Fibroblast of lung (primary cell): ENCODE measurements around the gene ZFY. TPM values are rescaled to one million over a fixed set of nuclear protein-coding genes. Genes with fewer than 3 reads are reported as not detected.

ENCODE experiments used
- DNase-seq, 2 donors: peaks; one replicate each; pipeline versions ENCODE4 v3.0.0 to v3.0.0-alpha.2; 2010; ENCODE audit warnings: low read depth in 2 of 2
- H2AFZ ChIP-seq: 2 replicates; pipeline ENCODE4 v1.5.1; 2012; ENCODE audit warnings: low read length, control low read depth, inconsistent platforms
- H3K27ac ChIP-seq: 2 replicates; pipeline ENCODE4 v1.5.1; 2011; ENCODE audit warnings: low read length, control low read depth; ENCODE audit not compliant: insufficient read depth
- H3K27me3 ChIP-seq: 2 replicates; pipeline ENCODE4 v1.5.1; 2011; ENCODE audit warnings: mild to moderate bottlenecking, low read length; ENCODE audit not compliant: control insufficient read depth, insufficient read depth
- H3K36me3 ChIP-seq: 2 replicates; pipeline ENCODE4 v1.5.1; 2011; ENCODE audit warnings: low read length; ENCODE audit not compliant: control insufficient read depth, insufficient read depth
- H3K4me1 ChIP-seq: 2 replicates; pipeline ENCODE4 v1.5.1; 2011; ENCODE audit warnings: low read length; ENCODE audit not compliant: control insufficient read depth, insufficient read depth; ENCODE audit errors: extremely low read depth
- H3K4me2 ChIP-seq: 2 replicates; pipeline ENCODE4 v1.5.1; 2011; ENCODE audit warnings: low read length, control low read depth; ENCODE audit not compliant: insufficient read depth; ENCODE audit errors: extremely low read depth
- H3K4me3 ChIP-seq, 4 experiments: fragments of 200-600 bp in 1 of 4; sonication (generic) in 1 of 4; replicated peaks in 1 of 4; 2 replicates each; pipeline ENCODE4 v1.5.1; 2011 to 2016; ENCODE audit warnings: low read length in 4 of 4, low read depth in 3 of 4, mild to moderate bottlenecking in 3 of 4, control low read depth in 2 of 4, inconsistent platforms in 1 of 4, mixed read lengths in 1 of 4; ENCODE audit not compliant: insufficient read depth in 1 of 4; ENCODE audit errors: control extremely low read depth in 1 of 4
- H3K79me2 ChIP-seq: 2 replicates; pipeline ENCODE4 v1.5.1; 2012; ENCODE audit warnings: mild to moderate bottlenecking, low read length, inconsistent platforms; ENCODE audit not compliant: control insufficient read depth, insufficient read depth
- H3K9ac ChIP-seq: 2 replicates; pipeline ENCODE4 v1.5.1; 2011; ENCODE audit warnings: mild to moderate bottlenecking, low read length, control low read depth; ENCODE audit not compliant: insufficient read depth
- H3K9me3 ChIP-seq: 2 replicates; pipeline ENCODE4 v1.5.1; 2012; ENCODE audit warnings: low read depth, low read length; ENCODE audit not compliant: control insufficient read depth, insufficient read depth
- H4K20me1 ChIP-seq: 2 replicates; pipeline ENCODE4 v1.5.1; 2011; ENCODE audit warnings: low read length; ENCODE audit not compliant: control insufficient read depth, insufficient read depth; ENCODE audit errors: extremely low read depth
- EZH2 ChIP-seq: IDR thresholded peaks from 2 replicates; pipeline ENCODE4 v1.5.1; 2012; ENCODE audit warnings: low read length, control low read depth, mild to moderate bottlenecking; ENCODE audit errors: missing control alignments
- polyA plus RNA-seq, 2 donors: library from polyadenylated mRNA; depleted of rRNA in 1 of 2; stranded (reverse) in 1 of 2; unstranded in 1 of 2; fragments of >200 nt; gene quantifications; 2 replicates each; pipeline ENCODE4 v1.2.1, GENCODE V29; 2011 to 2012; ENCODE audit warnings: missing spikeins in 1 of 2
- total RNA-seq: library from RNA; depleted of rRNA; stranded (reverse); fragments of >200 nt; gene quantifications from 2 replicates; pipeline ENCODE4 v1.2.1, GENCODE V29; 2014
- TF ChIP-seq, protein P1 (sequence below), 2 donors: IDR thresholded peaks in 1 of 2; conservative IDR thresholded peaks in 1 of 2; 1 replicate in 1 of 2; 2 replicates in 1 of 2; pipeline ENCODE4 v1.5.1; 2011 to 2012; ENCODE audit warnings: low read length in 2 of 2, control low read depth in 1 of 2, inconsistent platforms in 1 of 2, low read depth in 1 of 2, mild to moderate bottlenecking in 1 of 2

The ZFY gene
- total and polyA plus RNA-seq, 2 donors (not counting 1 experiment from before 2014, with no cell fraction given) = 11.6 TPM; not detected in 1

DNA sequence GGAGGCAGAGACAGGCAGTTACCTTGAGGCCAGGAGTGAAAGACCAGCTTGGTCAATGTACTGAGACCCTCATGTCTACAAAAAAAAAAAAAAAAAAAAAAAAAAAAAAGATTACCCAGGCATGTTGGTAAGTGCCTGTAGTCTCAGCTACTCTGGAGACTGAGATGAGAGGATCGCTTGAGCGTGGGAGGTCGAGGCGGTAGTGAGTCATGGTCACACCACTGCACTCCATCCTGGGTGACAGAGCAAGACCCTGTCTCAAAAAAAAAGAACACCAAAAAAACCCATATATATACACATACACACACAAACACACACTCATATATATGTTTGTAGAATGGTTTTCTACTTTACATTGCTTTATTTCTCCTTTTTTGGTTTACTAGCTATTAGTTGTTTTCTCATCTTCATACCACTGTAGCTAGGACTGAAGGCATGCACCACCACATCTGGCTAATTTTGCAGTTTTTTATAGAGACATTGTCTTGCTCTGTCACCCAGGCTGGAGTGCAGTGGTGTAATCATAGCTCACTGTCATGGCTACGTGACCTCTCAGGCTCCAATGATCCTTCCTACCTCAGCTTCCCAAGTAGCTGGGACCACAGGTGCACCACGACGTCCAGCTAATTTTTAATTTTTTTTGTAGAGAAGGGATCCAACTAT, 14.5 kb downstream of the ZFY start:
- no peak overlapping the region for H3K27ac ChIP-seq
- H3K36me3 ChIP-seq = no peaks in the 10 kb centered on the region
- H3K27me3 ChIP-seq = no peaks in the 10 kb centered on the region
- no peak overlapping the region for H3K4me2 ChIP-seq
- no peaks in the 10 kb centered on the region for H3K4me1 ChIP-seq
- H3K79me2 ChIP-seq = peaks cover 7% of the 10 kb centered on the region
- DNase-seq = no peak
- H3K9me3 ChIP-seq = no peaks in the 10 kb centered on the region
- H3K9ac ChIP-seq = no peak overlapping the region
- TF ChIP-seq, protein P1, sequence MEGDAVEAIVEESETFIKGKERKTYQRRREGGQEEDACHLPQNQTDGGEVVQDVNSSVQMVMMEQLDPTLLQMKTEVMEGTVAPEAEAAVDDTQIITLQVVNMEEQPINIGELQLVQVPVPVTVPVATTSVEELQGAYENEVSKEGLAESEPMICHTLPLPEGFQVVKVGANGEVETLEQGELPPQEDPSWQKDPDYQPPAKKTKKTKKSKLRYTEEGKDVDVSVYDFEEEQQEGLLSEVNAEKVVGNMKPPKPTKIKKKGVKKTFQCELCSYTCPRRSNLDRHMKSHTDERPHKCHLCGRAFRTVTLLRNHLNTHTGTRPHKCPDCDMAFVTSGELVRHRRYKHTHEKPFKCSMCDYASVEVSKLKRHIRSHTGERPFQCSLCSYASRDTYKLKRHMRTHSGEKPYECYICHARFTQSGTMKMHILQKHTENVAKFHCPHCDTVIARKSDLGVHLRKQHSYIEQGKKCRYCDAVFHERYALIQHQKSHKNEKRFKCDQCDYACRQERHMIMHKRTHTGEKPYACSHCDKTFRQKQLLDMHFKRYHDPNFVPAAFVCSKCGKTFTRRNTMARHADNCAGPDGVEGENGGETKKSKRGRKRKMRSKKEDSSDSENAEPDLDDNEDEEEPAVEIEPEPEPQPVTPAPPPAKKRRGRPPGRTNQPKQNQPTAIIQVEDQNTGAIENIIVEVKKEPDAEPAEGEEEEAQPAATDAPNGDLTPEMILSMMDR (conservative IDR thresholded peaks at IDR 0.05 in 1 of 2, IDR thresholded peaks at IDR 0.05 in 1 of 2; ENCODE audit: low read depth in 1 of 2, low read length in 2 of 2) = no peak
- TF ChIP-seq EZH2 = no peak
- H4K20me1 ChIP-seq = no peaks in the 10 kb centered on the region
- no peak overlapping the region for H3K4me3 ChIP-seq
- no peak overlapping the region for H2AFZ ChIP-seq

GRCh38 chrY:2950655-2951054, 15.5 kb downstream of the ZFY start:
- Histone ChIP-seq H3K36me3 (no peaks in the 10 kb centered on the region), H3K4me2 (no peak overlapping the region), H3K4me1 (no peaks in the 10 kb centered on the region), H3K4me3 (no peak overlapping the region), H3K9me3 (no peaks in the 10 kb centered on the region), H3K27ac (no peak overlapping the region), H3K27me3 (no peaks in the 10 kb centered on the region), H2AFZ (no peak overlapping the region), H3K79me2 (peaks cover 5% of the 10 kb centered on the region), H4K20me1 (no peaks in the 10 kb centered on the region), H3K9ac (no peak overlapping the region)
- DNase-seq = no peak
- TF ChIP-seq, protein P1 (conservative IDR thresholded peaks at IDR 0.05 in 1 of 2, IDR thresholded peaks at IDR 0.05 in 1 of 2; ENCODE audit: low read depth in 1 of 2, low read length in 2 of 2) = no peak
- TF ChIP-seq EZH2 = no peak

GRCh38 chrY:2952912-2953311, 17.7 kb downstream of the ZFY start:
- H3K4me2 ChIP-seq = no peak overlapping the region
- TF ChIP-seq, protein P1 (conservative IDR thresholded peaks at IDR 0.05 in 1 of 2, IDR thresholded peaks at IDR 0.05 in 1 of 2; ENCODE audit: low read depth in 1 of 2, low read length in 2 of 2) = no peak
- no peak for TF ChIP-seq EZH2
- H3K9ac ChIP-seq = no peak overlapping the region
- H3K79me2 ChIP-seq = peaks cover 5% of the 10 kb centered on the region
- no peaks in the 10 kb centered on the region for H3K4me1 ChIP-seq
- no peak for DNase-seq
- no peak overlapping the region for H2AFZ ChIP-seq
- no peaks in the 10 kb centered on the region for H3K9me3 ChIP-seq
- no peak overlapping the region for H3K27ac ChIP-seq
- H3K27me3 ChIP-seq = no peaks in the 10 kb centered on the region
- no peaks in the 10 kb centered on the region for H4K20me1 ChIP-seq
- no peaks in the 10 kb centered on the region for H3K36me3 ChIP-seq
- no peak overlapping the region for H3K4me3 ChIP-seq
